ENCODE data around the gene FBLN2. TPM values are rescaled to one million over a fixed set of nuclear protein-coding genes. Genes with fewer than 3 reads are reported as not detected.
A peak's percentile ranks its signal among the peaks of the same experiment; 100 is the strongest.

FBLN2 gene
- total RNA-seq, 2 experiments from 2014 or later, result not detected

GRCh38 chr3:13671482-13672233 lies 122.7 kb downstream of the FBLN2 start:
- Mint-ChIP-seq H3K4me1 (ENCODE audit: low read depth) (no peaks in the 10 kb centered on the region), H3K4me3 (no peak overlapping the region), H3K36me3 (ENCODE audit: low read depth) (no peaks in the 10 kb centered on the region), H3K27ac (no peak overlapping the region), H3K27me3 (ENCODE audit: low read depth) (peaks cover 3% of the 10 kb centered on the region), H3K9me3 (no peaks in the 10 kb centered on the region)
- CTCF ChIA-PET, result interaction anchor here (1.4 to 8.2 kb wide), 2 partner anchors 15 to 22 kb away, joined by 3 to 52 read pairs; no protein-coding TSS in a partner anchor
- intact Hi-C loops (cut with micrococcal nuclease), result no loop called here
- no peak for DNase-seq

- Mint-ChIP-seq H3K27ac (no peak overlapping the region), H3K4me3 (no peak overlapping the region), H3K9me3 (no peaks in the 10 kb centered on the region), H3K36me3 (ENCODE audit: low read depth) (no peaks in the 10 kb centered on the region), H3K27me3 (ENCODE audit: low read depth) (peaks cover 3% of the 10 kb centered on the region), H3K4me1 (ENCODE audit: low read depth) (no peaks in the 10 kb centered on the region)
- no peak for DNase-seq
- CTCF ChIA-PET, result interaction anchor here (0.9 to 8.2 kb wide), 3 partner anchors 17 to 212 kb away, joined by 3 to 52 read pairs (median 3); no protein-coding TSS in a partner anchor
- intact Hi-C loops (cut with micrococcal nuclease), result no loop called here
Measured at GRCh38 chr3:13673207-13673606, 124.3 kb downstream of the FBLN2 start.

- Mint-ChIP-seq H3K36me3 (ENCODE audit: low read depth) (no peaks in the 10 kb centered on the region), H3K27me3 (ENCODE audit: low read depth) (peaks cover 3% of the 10 kb centered on the region), H3K27ac (no peak overlapping the region), H3K9me3 (no peaks in the 10 kb centered on the region), H3K4me3 (no peak overlapping the region), H3K4me1 (ENCODE audit: low read depth) (no peaks in the 10 kb centered on the region)
- CTCF ChIA-PET, result interaction anchor here (0.5 to 1.1 kb wide), 3 partner anchors 17 to 205 kb away, joined by 3 to 4 read pairs (median 3); partner anchors contain the start of gene WNT7A
- no peak for DNase-seq
- intact Hi-C loops (cut with micrococcal nuclease), result no loop called here
Measured at GRCh38 chr3:13674538-13675185, 125.7 kb downstream of the FBLN2 start.

- no peak overlapping the region for H3K27ac Mint-ChIP-seq
- H3K27me3 Mint-ChIP-seq (ENCODE audit: low read depth), result peaks cover 3% of the 10 kb centered on the region
- CTCF ChIA-PET, result interaction anchor here (0.5 kb wide), 1 partner anchor 477 kb away, joined by 3 read pairs; no protein-coding TSS in a partner anchor
- no peaks in the 10 kb centered on the region for H3K9me3 Mint-ChIP-seq
- no peaks in the 10 kb centered on the region for H3K4me1 Mint-ChIP-seq (ENCODE audit: low read depth)
- DNase-seq, result no peak
- H3K4me3 Mint-ChIP-seq, result no peak overlapping the region
- no peaks in the 10 kb centered on the region for H3K36me3 Mint-ChIP-seq (ENCODE audit: low read depth)
- intact Hi-C loops (cut with micrococcal nuclease), result no loop called here
Measured at GRCh38 chr3:13676356-13677017, 127.6 kb downstream of the FBLN2 start.

GRCh38 chr3:13677272-13677671 lies 128.3 kb downstream of the FBLN2 start:
- no peaks in the 10 kb centered on the region for H3K36me3 Mint-ChIP-seq (ENCODE audit: low read depth)
- H3K4me1 Mint-ChIP-seq (ENCODE audit: low read depth), result no peaks in the 10 kb centered on the region
- CTCF ChIA-PET, result interaction anchor here (0.5 kb wide), 1 partner anchor 476 kb away, joined by 3 read pairs; no protein-coding TSS in a partner anchor
- H3K27ac Mint-ChIP-seq, result no peak overlapping the region
- H3K27me3 Mint-ChIP-seq (ENCODE audit: low read depth), result peaks cover 3% of the 10 kb centered on the region
- H3K9me3 Mint-ChIP-seq, result no peaks in the 10 kb centered on the region
- intact Hi-C loops (cut with micrococcal nuclease), result no loop called here
- no peak for DNase-seq
- no peak overlapping the region for H3K4me3 Mint-ChIP-seq

- Mint-ChIP-seq H3K27ac (no peak overlapping the region), H3K4me1 (ENCODE audit: low read depth) (no peaks in the 10 kb centered on the region), H3K4me3 (no peak overlapping the region), H3K9me3 (no peaks in the 10 kb centered on the region), H3K36me3 (ENCODE audit: low read depth) (no peaks in the 10 kb centered on the region), H3K27me3 (ENCODE audit: low read depth) (no peaks in the 10 kb centered on the region)
- intact Hi-C loops (cut with micrococcal nuclease), result no loop called here
- DNase-seq, result no peak
- CTCF ChIA-PET, result no interaction called here
Measured at GRCh38 chr3:13681931-13682330, 133.0 kb downstream of the FBLN2 start.

- Mint-ChIP-seq H3K36me3 (ENCODE audit: low read depth) (no peaks in the 10 kb centered on the region), H3K4me3 (no peak overlapping the region), H3K27ac (no peak overlapping the region), H3K9me3 (no peaks in the 10 kb centered on the region), H3K4me1 (ENCODE audit: low read depth) (no peaks in the 10 kb centered on the region), H3K27me3 (ENCODE audit: low read depth) (no peaks in the 10 kb centered on the region)
- CTCF ChIA-PET, result no interaction called here
- no peak for DNase-seq
- intact Hi-C loops (cut with micrococcal nuclease), result no loop called here
Measured at GRCh38 chr3:13682331-13683013, 133.5 kb downstream of the FBLN2 start.

- CTCF ChIA-PET, result no interaction called here
- H3K9me3 Mint-ChIP-seq, result no peaks in the 10 kb centered on the region
- H3K36me3 Mint-ChIP-seq (ENCODE audit: low read depth), result no peaks in the 10 kb centered on the region
- H3K4me3 Mint-ChIP-seq, result no peak overlapping the region
- H3K27me3 Mint-ChIP-seq (ENCODE audit: low read depth), result no peaks in the 10 kb centered on the region
- DNase-seq, result no peak
- H3K4me1 Mint-ChIP-seq (ENCODE audit: low read depth), result no peaks in the 10 kb centered on the region
- peak overlapping the region; percentile 13 for H3K27ac Mint-ChIP-seq
- intact Hi-C loops (cut with micrococcal nuclease), result no loop called here
Measured at GRCh38 chr3:13683288-13683687, 134.4 kb downstream of the FBLN2 start.

GRCh38 chr3:13683772-13684171 lies 134.8 kb downstream of the FBLN2 start:
- H3K36me3 Mint-ChIP-seq (ENCODE audit: low read depth), result no peaks in the 10 kb centered on the region

GRCh38 chr3:13684350-13684749 lies 135.4 kb downstream of the FBLN2 start:
- DNase-seq, result no peak
- Mint-ChIP-seq H3K36me3 (ENCODE audit: low read depth) (no peaks in the 10 kb centered on the region), H3K9me3 (no peaks in the 10 kb centered on the region), H3K4me1 (ENCODE audit: low read depth) (no peaks in the 10 kb centered on the region), H3K4me3 (no peak overlapping the region), H3K27me3 (ENCODE audit: low read depth) (no peaks in the 10 kb centered on the region), H3K27ac (no peak overlapping the region)
- CTCF ChIA-PET, result no interaction called here
- intact Hi-C loops (cut with micrococcal nuclease), result no loop called here

More at GRCh38 chr3:13683772-13684171, 134.8 kb downstream of the FBLN2 start:
- no peaks in the 10 kb centered on the region for H3K9me3 Mint-ChIP-seq
- no peaks in the 10 kb centered on the region for H3K4me1 Mint-ChIP-seq (ENCODE audit: low read depth)
- intact Hi-C loops (cut with micrococcal nuclease), result no loop called here
- H3K27me3 Mint-ChIP-seq (ENCODE audit: low read depth), result no peaks in the 10 kb centered on the region
- no peak overlapping the region for H3K4me3 Mint-ChIP-seq
- no peak for DNase-seq
- no peak overlapping the region for H3K27ac Mint-ChIP-seq
- CTCF ChIA-PET, result no interaction called here

- Mint-ChIP-seq H3K36me3 (ENCODE audit: low read depth) (no peaks in the 10 kb centered on the region), H3K9me3 (no peaks in the 10 kb centered on the region), H3K27ac (no peak overlapping the region), H3K4me3 (no peak overlapping the region), H3K4me1 (ENCODE audit: low read depth) (no peaks in the 10 kb centered on the region), H3K27me3 (ENCODE audit: low read depth) (no peaks in the 10 kb centered on the region)
- CTCF ChIA-PET, result interaction anchor here (0.7 to 1.8 kb wide), 2 partner anchors 12 to 27 kb away, joined by 3 to 10 read pairs; no protein-coding TSS in a partner anchor
- intact Hi-C loops (cut with micrococcal nuclease), result no loop called here
- DNase-seq, result no peak
Measured at GRCh38 chr3:13684854-13685253, 135.9 kb downstream of the FBLN2 start.

- no peak overlapping the region for H3K27ac Mint-ChIP-seq
- H3K9me3 Mint-ChIP-seq, result no peaks in the 10 kb centered on the region
- no peaks in the 10 kb centered on the region for H3K36me3 Mint-ChIP-seq (ENCODE audit: low read depth)
- H3K4me3 Mint-ChIP-seq, result no peak overlapping the region
- CTCF ChIA-PET, result interaction anchor here (0.6 to 1.8 kb wide), 5 partner anchors 11 to 784 kb away, joined by 3 to 10 read pairs (median 4); no protein-coding TSS in a partner anchor
- intact Hi-C loops (cut with micrococcal nuclease), result no loop called here
- no peaks in the 10 kb centered on the region for H3K4me1 Mint-ChIP-seq (ENCODE audit: low read depth)
- no peak for DNase-seq
- H3K27me3 Mint-ChIP-seq (ENCODE audit: low read depth), result no peaks in the 10 kb centered on the region
Measured at GRCh38 chr3:13685721-13686120, 136.8 kb downstream of the FBLN2 start.

Measured in activated naive CD4-positive, alpha-beta T cell treated with anti-CD3 and anti-CD28 coated beads for 36 hours (primary cell).